GM13976 (cell line): ENCODE measurements around the gene NLGN1.
A peak's percentile ranks its signal among the peaks of the same experiment; 100 is the strongest.

Source experiments
- DNase-seq: peaks from one replicate; pipeline ENCODE4 v3.0.0; 2012; ENCODE audit warnings: low spot score
- CTCF ChIP-seq: IDR thresholded peaks from 2 replicates; pipeline ENCODE4 v1.5.1; 2012; ENCODE audit warnings: borderline replicate concordance, mild to moderate bottlenecking; ENCODE audit not compliant: insufficient read depth; ENCODE audit errors: extremely low read depth, missing control alignments, control extremely low read depth
- in situ Hi-C: fragments of 300-500 bp; cut with MboI; formaldehyde crosslinking; loops from one replicate; pipeline ENCODE4 v1.12.0; 2022; ENCODE audit warnings: low sequenced_read_pairs, mixed read lengths, inconsistent platforms; ENCODE audit not compliant: unreplicated experiment

Gene NLGN1

GRCh38 chr3:173395073-173395411 is 2.5 kb upstream of the NLGN1 start:
- in situ Hi-C loops = no loop called here
- TF ChIP-seq CTCF = no peak
- no peak for DNase-seq

GRCh38 chr3:173395412-173396181 is 1.9 kb upstream of the NLGN1 start:
- DNase-seq = peak; percentile 63
- in situ Hi-C loops = no loop called here
- no peak for TF ChIP-seq CTCF

- in situ Hi-C loops = no loop called here
- no peak for TF ChIP-seq CTCF
Observed at GRCh38 chr3:173396191-173397041, 1.1 kb upstream of the NLGN1 start.

GRCh38 chr3:173398111-173398479 is 551 bp downstream of the NLGN1 start:
- no peak for DNase-seq
- in situ Hi-C loops = no loop called here
- no peak for TF ChIP-seq CTCF

More at GRCh38 chr3:173396191-173397041, 1.1 kb upstream of the NLGN1 start:
- DNase-seq = peak; percentile 13

GRCh38 chr3:173399044-173399443 is 1.5 kb downstream of the NLGN1 start:
- no peak for DNase-seq
- in situ Hi-C loops = no loop called here
- no peak for TF ChIP-seq CTCF

- TF ChIP-seq CTCF = no peak
- in situ Hi-C loops = no loop called here
- DNase-seq = no peak
Observed at GRCh38 chr3:173401369-173401768, 3.8 kb downstream of the NLGN1 start.
